DOHH2 (cell line): ENCODE results near the gene OSBPL2.
A peak's percentile ranks its signal among the peaks of the same experiment; 100 is the strongest.

Experiments used
- H3F3A ChIP-seq: fragments of 200-600 bp; sonication (generic), shearing (Covaris generic); 2 replicates; pipeline ENCODE4 v1.6.0; 2016; ENCODE audit warnings: antibody characterized with exemption, mild to moderate bottlenecking; ENCODE audit not compliant: control insufficient read depth, insufficient read depth
- H3K27ac ChIP-seq: fragments of 200-600 bp; sonication (generic); 2 replicates; pipeline ENCODE4 v1.5.1; 2014; ENCODE audit warnings: low read depth, mild to moderate bottlenecking, low read length, moderate library complexity
- H3K27me3 ChIP-seq: fragments of 200-600 bp; sonication (generic); 2 replicates; pipeline ENCODE4 v1.6.1; 2014; ENCODE audit warnings: mild to moderate bottlenecking, low read length, mixed read lengths; ENCODE audit not compliant: control insufficient read depth
- H3K36me3 ChIP-seq: fragments of 200-600 bp; sonication (generic); 2 replicates; pipeline ENCODE4 v1.6.1; 2014; ENCODE audit warnings: mild to moderate bottlenecking, low read length, moderate library complexity, mixed read lengths; ENCODE audit not compliant: control insufficient read depth
- H3K4me1 ChIP-seq: fragments of 200-600 bp; sonication (generic); 2 replicates; pipeline ENCODE4 v1.6.1; 2014; ENCODE audit warnings: mild to moderate bottlenecking, low read length, mixed read lengths; ENCODE audit not compliant: control insufficient read depth
- H3K4me2 ChIP-seq: fragments of 200-600 bp; sonication (generic); 2 replicates; pipeline ENCODE4 v1.6.0; 2014; ENCODE audit warnings: mild to moderate bottlenecking, low read length, moderate library complexity
- H3K4me3 ChIP-seq: fragments of 200-600 bp; sonication (generic); 2 replicates; pipeline ENCODE4 v1.5.1; 2014; ENCODE audit warnings: mild to moderate bottlenecking, low read length, mixed read lengths
- H3K79me2 ChIP-seq: fragments of 200-600 bp; sonication (generic); 2 replicates; pipeline ENCODE4 v1.6.1; 2014; ENCODE audit warnings: mild to moderate bottlenecking, low read length, mixed read lengths; ENCODE audit not compliant: control insufficient read depth
- H3K9me2 ChIP-seq: fragments of 200-600 bp; sonication (generic); replicated peaks from 2 replicates; pipeline ENCODE4 v1.6.1; 2014; ENCODE audit warnings: mild to moderate bottlenecking, low read length, mixed read lengths; ENCODE audit not compliant: control insufficient read depth
- H3K9me3 ChIP-seq: fragments of 200-600 bp; sonication (generic); 2 replicates; pipeline ENCODE4 v1.6.1; 2014; ENCODE audit warnings: antibody characterized with exemption, low read length, mixed read lengths; ENCODE audit not compliant: control insufficient read depth, insufficient read depth
- H4K20me1 ChIP-seq: fragments of 200-600 bp; sonication (generic); 2 replicates; pipeline ENCODE4 v1.6.0; 2014; ENCODE audit warnings: low read depth, mild to moderate bottlenecking, antibody characterized with exemption, low read length, moderate library complexity; ENCODE audit not compliant: control insufficient read depth, insufficient read depth
- EZH2phosphoT487 ChIP-seq: fragments of 200-600 bp; sonication (generic); IDR thresholded peaks from 2 replicates; pipeline ENCODE4 v1.6.1; 2017; ENCODE audit warnings: borderline replicate concordance, mild to moderate bottlenecking, antibody characterized with exemption, low read length, moderate library complexity, mixed read lengths
- TF ChIP-seq, protein P1 (sequence below): fragments of 200-600 bp; sonication (generic); IDR thresholded peaks from one replicate; pipeline ENCODE4 v1.5.1; 2014; ENCODE audit warnings: antibody characterized with exemption, mild to moderate bottlenecking, low read depth, low read length; ENCODE audit not compliant: poor library complexity, severe bottlenecking

Gene OSBPL2

DNA sequence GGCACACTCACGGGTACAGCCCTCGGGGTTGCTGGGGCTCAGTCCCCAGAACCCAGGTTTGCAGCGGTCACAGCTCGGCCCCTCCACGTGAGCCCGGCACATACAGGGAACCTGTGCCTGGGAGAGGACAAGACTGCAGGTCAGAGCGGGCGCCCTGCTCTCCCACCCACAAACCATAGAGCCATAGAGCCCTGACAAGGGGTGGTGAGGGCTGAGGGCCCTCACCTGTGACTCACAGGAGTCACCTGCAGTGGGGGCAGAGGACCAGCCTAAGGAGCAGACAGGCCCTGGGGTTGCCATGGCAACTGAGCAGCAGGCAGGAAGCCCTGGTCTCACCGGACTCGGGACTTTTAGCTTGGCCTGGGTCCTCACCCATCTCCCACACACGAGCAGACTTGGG, 98.0 kb downstream of the OSBPL2 start:
- H3K79me2 ChIP-seq = 0 out of 2 replicates have a peak, but pooled peaks cover 3% of the 10 kb centered on the region
- peak overlapping the region; percentile 100; the same call in 1 of the 2 replicates for H3K27ac ChIP-seq
- peak overlapping the region; percentile 83; the same call in 1 of the 2 replicates for H3K4me3 ChIP-seq
- H3K9me2 ChIP-seq = no peaks in the 10 kb centered on the region
- H3K4me1 ChIP-seq = peaks cover 54% of the 10 kb centered on the region
- H3K27me3 ChIP-seq = no peaks in the 10 kb centered on the region
- peak overlapping the region; percentile 99 for H3K4me2 ChIP-seq
- peaks cover 40% of the 10 kb centered on the region for H3F3A ChIP-seq
- H4K20me1 ChIP-seq = no peaks in the 10 kb centered on the region
- TF ChIP-seq EZH2phosphoT487 = no peak
- TF ChIP-seq, protein P1, sequence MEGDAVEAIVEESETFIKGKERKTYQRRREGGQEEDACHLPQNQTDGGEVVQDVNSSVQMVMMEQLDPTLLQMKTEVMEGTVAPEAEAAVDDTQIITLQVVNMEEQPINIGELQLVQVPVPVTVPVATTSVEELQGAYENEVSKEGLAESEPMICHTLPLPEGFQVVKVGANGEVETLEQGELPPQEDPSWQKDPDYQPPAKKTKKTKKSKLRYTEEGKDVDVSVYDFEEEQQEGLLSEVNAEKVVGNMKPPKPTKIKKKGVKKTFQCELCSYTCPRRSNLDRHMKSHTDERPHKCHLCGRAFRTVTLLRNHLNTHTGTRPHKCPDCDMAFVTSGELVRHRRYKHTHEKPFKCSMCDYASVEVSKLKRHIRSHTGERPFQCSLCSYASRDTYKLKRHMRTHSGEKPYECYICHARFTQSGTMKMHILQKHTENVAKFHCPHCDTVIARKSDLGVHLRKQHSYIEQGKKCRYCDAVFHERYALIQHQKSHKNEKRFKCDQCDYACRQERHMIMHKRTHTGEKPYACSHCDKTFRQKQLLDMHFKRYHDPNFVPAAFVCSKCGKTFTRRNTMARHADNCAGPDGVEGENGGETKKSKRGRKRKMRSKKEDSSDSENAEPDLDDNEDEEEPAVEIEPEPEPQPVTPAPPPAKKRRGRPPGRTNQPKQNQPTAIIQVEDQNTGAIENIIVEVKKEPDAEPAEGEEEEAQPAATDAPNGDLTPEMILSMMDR = no peak
- peaks cover 3% of the 10 kb centered on the region; the same call in 1 of the 2 replicates for H3K9me3 ChIP-seq
- peaks cover 30% of the 10 kb centered on the region for H3K36me3 ChIP-seq

DNA sequence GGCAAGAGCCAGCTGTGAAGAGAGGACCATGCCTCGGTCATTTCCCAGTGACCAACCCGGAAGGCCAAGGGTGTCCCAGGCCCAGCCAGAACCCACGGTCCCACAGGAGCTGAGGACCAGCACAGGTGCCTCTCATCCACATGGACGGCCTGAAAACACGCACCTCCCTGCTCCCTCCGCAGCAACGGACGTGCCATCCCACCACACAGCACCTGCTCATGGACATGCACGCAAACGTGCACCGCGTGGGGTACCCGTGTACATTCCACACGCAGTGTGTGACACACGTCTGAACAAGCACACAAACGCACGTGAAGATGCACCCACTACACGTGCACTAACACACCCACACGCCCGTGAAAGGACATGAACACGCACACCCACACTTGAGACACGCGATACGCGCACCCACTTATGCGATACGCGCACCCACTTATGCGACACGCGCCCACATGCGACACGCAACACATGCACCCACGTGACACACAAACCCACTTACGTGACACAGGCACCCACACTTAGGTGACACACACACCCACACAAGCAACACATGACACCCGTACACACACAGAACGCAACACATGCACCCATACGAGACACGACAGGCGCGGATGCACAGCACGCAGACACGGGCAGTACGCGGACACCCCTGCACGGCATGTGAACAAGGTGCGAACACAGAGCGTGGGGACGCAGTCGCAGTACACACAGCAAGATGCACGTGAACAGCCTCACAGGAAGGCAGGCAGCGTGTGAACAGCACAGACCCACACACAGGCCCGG, 98.6 kb downstream of the OSBPL2 start:
- Histone ChIP-seq H4K20me1 (no peaks in the 10 kb centered on the region), H3K27ac (peak overlapping the region; percentile 100), H3K4me2 (peak overlapping the region; percentile 99), H3F3A (peaks cover 43% of the 10 kb centered on the region), H3K9me2 (no peaks in the 10 kb centered on the region), H3K9me3 (peaks cover 5% of the 10 kb centered on the region; the same call in 1 of the 2 replicates), H3K79me2 (0 out of 2 replicates have a peak, but pooled peaks cover 4% of the 10 kb centered on the region), H3K4me1 (peaks cover 57% of the 10 kb centered on the region), H3K4me3 (peak overlapping the region; percentile 83), H3K36me3 (peaks cover 29% of the 10 kb centered on the region), H3K27me3 (no peaks in the 10 kb centered on the region)
- TF ChIP-seq, protein P1 = no peak
- no peak for TF ChIP-seq EZH2phosphoT487

DNA sequence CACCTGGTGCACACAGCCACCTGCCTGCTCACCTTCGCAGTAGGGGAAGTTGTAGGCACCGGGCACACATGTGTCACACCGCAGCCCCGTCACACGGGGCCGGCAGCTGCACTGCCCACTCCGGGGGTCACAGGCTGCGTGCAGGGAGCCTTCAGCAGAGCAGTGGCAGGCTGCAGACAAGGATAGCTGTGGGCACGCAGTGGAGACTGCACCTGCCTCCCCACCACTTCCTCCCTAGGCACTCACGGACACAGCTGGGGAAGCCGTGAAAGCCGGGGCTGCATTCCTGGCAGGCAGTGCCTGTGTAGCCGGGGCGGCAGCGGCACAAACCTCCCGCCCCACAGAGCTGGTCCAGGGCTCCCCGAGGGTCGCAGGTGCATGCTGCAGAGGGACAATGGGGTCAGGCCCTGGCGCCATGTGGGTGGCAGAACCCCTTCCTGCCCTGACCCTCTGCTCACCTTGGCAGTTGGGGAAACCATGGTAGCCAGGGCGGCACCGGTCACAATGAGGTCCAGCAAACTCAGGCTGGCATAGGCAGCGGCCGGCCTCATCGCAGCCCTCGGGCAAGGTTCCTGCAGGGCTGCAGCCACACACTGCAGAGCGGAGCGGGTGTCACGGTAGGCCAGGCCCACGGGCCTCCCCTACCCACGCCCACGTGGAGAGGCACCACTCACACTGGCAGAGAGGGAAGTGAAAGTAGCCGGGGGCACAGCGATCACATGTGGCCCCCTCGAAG, 99.4 kb downstream of the OSBPL2 start:
- peak overlapping the region; percentile 83 for H3K4me3 ChIP-seq
- TF ChIP-seq, protein P1 = no peak
- no peak for TF ChIP-seq EZH2phosphoT487
- H3K36me3 ChIP-seq = peaks cover 29% of the 10 kb centered on the region
- H3K27ac ChIP-seq = peak overlapping the region; percentile 100
- H3K4me1 ChIP-seq = peaks cover 57% of the 10 kb centered on the region
- peaks cover 43% of the 10 kb centered on the region for H3F3A ChIP-seq
- H4K20me1 ChIP-seq = no peaks in the 10 kb centered on the region
- H3K9me3 ChIP-seq = peaks cover 5% of the 10 kb centered on the region; the same call in 1 of the 2 replicates
- H3K9me2 ChIP-seq = no peaks in the 10 kb centered on the region
- 0 out of 2 replicates have a peak, but pooled peaks cover 4% of the 10 kb centered on the region for H3K79me2 ChIP-seq
- H3K27me3 ChIP-seq = no peaks in the 10 kb centered on the region
- H3K4me2 ChIP-seq = peak overlapping the region; percentile 99
